Endothelial cell of umbilical vein (primary cell): Measurements from ENCODE around the gene FANCC. TPM values are rescaled to one million over a fixed set of nuclear protein-coding genes. Genes with fewer than 3 reads are reported as not detected.

ENCODE experiments used
- BruUV-seq: library from RNA; stranded (reverse); fragments of 400-500 nt; replicated peaks from 2 replicates; lab custom pipeline; 2021; lab: Mats Ljungman, UMichigan
- CTCF ChIA-PET: fragments of 300-600, 350-600 bp; sonication (Branson Sonifier 250); formaldehyde crosslinking; loops from one replicate; lab custom pipeline; 2021; ENCODE audit warnings: antibody characterized with exemption, inconsistent platforms; lab: Charles Lee
- POLR2A ChIA-PET: fragments of 300-600, 350-600 bp; sonication (Branson Sonifier 250); formaldehyde crosslinking; loops from one replicate; lab custom pipeline; 2021; ENCODE audit warnings: antibody characterized with exemption, inconsistent platforms; lab: Charles Lee
- DNase-seq: peaks from one replicate; pipeline ENCODE4 v3.0.0-alpha.2; 2011; ENCODE audit warnings: low read depth, low spot score
- FAIRE-seq: peaks from 2 replicates; lab custom pipeline; 2011; peaks lifted over from hg19 to GRCh38; lab: Jason Lieb, UNC
- H2AFZ ChIP-seq: 2 replicates; pipeline ENCODE4 v1.6.0; 2012; ENCODE audit warnings: low read depth, low read length, control low read depth, inconsistent platforms
- H3K27ac ChIP-seq: 2 replicates; pipeline ENCODE4 v1.5.1; 2011; ENCODE audit warnings: low read depth, mild to moderate bottlenecking, control low read depth, low read length, moderate library complexity; ENCODE audit not compliant: insufficient read depth
- H3K27me3 ChIP-seq, 2 experiments: 2 replicates each; pipeline versions ENCODE4 v1.6.0 to v1.6.1; 2011; ENCODE audit warnings: low read length in 2 of 2, mixed read lengths in 1 of 2; ENCODE audit not compliant: control insufficient read depth in 2 of 2, insufficient read depth in 2 of 2
- H3K36me3 ChIP-seq, 2 experiments: 2 replicates in 1 of 2; 3 replicates in 1 of 2; pipeline ENCODE4 v1.5.1; 2011; ENCODE audit warnings: low read length in 2 of 2, mild to moderate bottlenecking in 1 of 2, moderate library complexity in 1 of 2; ENCODE audit not compliant: control insufficient read depth in 2 of 2, insufficient read depth in 2 of 2; ENCODE audit errors: extremely low read depth in 1 of 2
- H3K4me1 ChIP-seq: 3 replicates; pipeline ENCODE4 v1.5.1; 2011; ENCODE audit warnings: mild to moderate bottlenecking, low read length; ENCODE audit not compliant: control insufficient read depth, insufficient read depth; ENCODE audit errors: extremely low read depth
- H3K4me2 ChIP-seq: 2 replicates; pipeline ENCODE4 v1.6.1; 2011; ENCODE audit warnings: low read length, control low read depth, mixed read lengths; ENCODE audit not compliant: insufficient read depth
- H3K4me3 ChIP-seq, 3 experiments: fragments of 200-600 bp in 1 of 3; sonication (generic), shearing (Covaris generic) in 1 of 3; replicated peaks in 1 of 3; 2 replicates each; pipeline ENCODE4 v1.5.1; 2011 to 2016; ENCODE audit warnings: control low read depth in 3 of 3, low read length in 3 of 3, mild to moderate bottlenecking in 2 of 3, inconsistent platforms in 1 of 3, low read depth in 1 of 3, moderate library complexity in 1 of 3; ENCODE audit not compliant: insufficient read depth in 1 of 3
- H3K79me2 ChIP-seq: 2 replicates; pipeline ENCODE4 v1.6.0; 2012; ENCODE audit warnings: low read length, inconsistent platforms; ENCODE audit not compliant: control insufficient read depth, insufficient read depth
- H3K9ac ChIP-seq: replicated peaks from 2 replicates; pipeline ENCODE3; 2011; ENCODE audit warnings: low read length, control low read depth; ENCODE audit not compliant: insufficient read depth; ENCODE audit errors: extremely low read depth
- H3K9me1 ChIP-seq: replicated peaks from 3 replicates; pipeline ENCODE4 v1.6.0; 2011; ENCODE audit warnings: mild to moderate bottlenecking, low read length; ENCODE audit not compliant: control insufficient read depth, insufficient read depth; ENCODE audit errors: extremely low read depth
- H3K9me3 ChIP-seq: replicated peaks from 2 replicates; pipeline ENCODE4 v1.5.1; 2012; ENCODE audit warnings: low read length, inconsistent platforms; ENCODE audit not compliant: control insufficient read depth, insufficient read depth
- H4K20me1 ChIP-seq: replicated peaks from 2 replicates; pipeline ENCODE3; 2011; ENCODE audit warnings: mild to moderate bottlenecking, low read length; ENCODE audit not compliant: control insufficient read depth, insufficient read depth; ENCODE audit errors: extremely low read depth
- GATA2 ChIP-seq: IDR thresholded peaks from 2 replicates; pipeline ENCODE4 v1.7.0; 2011; ENCODE audit warnings: low read depth, mild to moderate bottlenecking, moderate library complexity, mixed read lengths, low read length; ENCODE audit not compliant: insufficient read length, insufficient read depth
- MYC ChIP-seq: IDR thresholded peaks from one replicate; pipeline ENCODE4 v1.6.1; 2011; ENCODE audit warnings: mild to moderate bottlenecking, low read depth, low read length
- dilution Hi-C: fragments of 300-500 bp; cut with MboI; formaldehyde crosslinking; loops from one replicate; pipeline ENCODE4 v1.15.0; 2019; ENCODE audit warnings: low sequenced_read_pairs; ENCODE audit not compliant: extremely low pct_ligation_motif_present
- intact Hi-C: fragments of 100-400 bp; cut with micrococcal nuclease; formaldehyde crosslinking; loops from one replicate; pipeline ENCODE4 v1.10.0; 2022
- polyA plus RNA-seq, 4 experiments: library from polyadenylated mRNA; depleted of rRNA in 3 of 4; stranded (reverse) in 3 of 4; unstranded in 1 of 4; fragments of >200 nt; gene quantifications; 2 replicates each; pipeline versions ENCODE4 v1.2.1 to v1.2.3, GENCODE V29; 2011 to 2012; ENCODE audit warnings: missing spikeins in 1 of 4
- total RNA-seq: library from RNA; stranded (reverse); gene quantifications from 2 replicates; pipeline ENCODE4 v1.2.3, GENCODE V29; 2021
- TF ChIP-seq, protein P1 (sequence below), 2 donors: IDR thresholded peaks; 1 replicate in 1 of 2; 2 replicates in 1 of 2; pipeline ENCODE4 v1.5.1; 2011; ENCODE audit warnings: low read length in 2 of 2, mild to moderate bottlenecking in 2 of 2, moderate library complexity in 2 of 2, control low read depth in 1 of 2, inconsistent platforms in 1 of 2, low read depth in 1 of 2; ENCODE audit not compliant: insufficient read depth in 1 of 2; ENCODE audit errors: extremely low read depth in 1 of 2
- TF ChIP-seq, protein P2 (sequence below): IDR thresholded peaks from 2 replicates; pipeline ENCODE4 v1.6.1; 2011; ENCODE audit not compliant: insufficient read depth, insufficient read length

Gene FANCC
- total and polyA plus RNA-seq, 2 donors (not counting 3 experiments of a cell fraction or from before 2014, with no cell fraction given) = 5.7 to 13.1 TPM

DNA sequence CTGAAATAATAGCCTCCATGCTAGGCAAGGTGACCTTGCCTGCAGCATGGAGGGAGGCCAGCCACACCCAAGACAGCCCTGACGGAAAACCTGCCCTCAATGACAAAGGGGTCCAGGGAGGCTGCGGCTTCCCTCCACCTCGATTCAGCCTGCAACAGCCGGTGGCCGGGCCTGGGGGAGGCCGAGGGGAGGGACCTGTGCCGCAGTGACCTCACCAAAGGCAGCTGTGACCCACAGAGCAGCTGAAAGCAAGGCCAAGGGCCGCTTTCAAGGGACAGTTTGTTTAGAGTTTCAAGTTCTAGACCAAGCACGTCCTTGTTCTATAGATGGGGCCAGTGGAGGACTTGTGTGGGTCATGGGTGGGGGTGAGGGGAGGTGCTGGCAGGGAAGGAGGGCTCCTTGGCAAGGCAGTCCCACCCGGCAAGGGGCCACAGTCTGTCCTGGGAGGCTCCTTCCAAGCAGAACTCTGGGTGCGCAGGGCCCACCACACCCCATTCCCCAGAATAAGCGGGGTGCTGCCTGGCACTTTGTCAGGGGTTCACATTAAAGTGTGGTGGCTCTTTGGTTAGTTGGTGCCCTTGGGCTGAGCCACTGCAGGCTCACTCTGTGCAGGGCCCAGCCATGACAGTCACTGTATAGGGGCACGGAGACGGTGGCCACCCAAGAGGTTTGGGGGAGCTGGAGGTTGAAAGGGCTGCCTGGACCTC is 226.5 kb downstream of the FANCC start:
- POLR2A ChIA-PET = no interaction called here

More for the DNA sequence above, 226.5 kb downstream of the FANCC start:
- intact Hi-C loops (no loop called here), dilution Hi-C loops (no loop called here)
- Histone ChIP-seq H2AFZ (no peak overlapping the region), H3K27ac (no peak overlapping the region), H3K9me1 (no peaks in the 10 kb centered on the region), H3K4me1 (peaks cover 6% of the 10 kb centered on the region), H3K4me2 (no peak overlapping the region), H3K27me3 (no peaks in the 10 kb centered on the region), H3K4me3 (no peak overlapping the region), H3K36me3 (peaks cover 0 to 9% of the 10 kb centered on the region in 2 experiments), H3K9ac (no peak overlapping the region), H4K20me1 (no peaks in the 10 kb centered on the region), H3K9me3 (no peaks in the 10 kb centered on the region), H3K79me2 (no peaks in the 10 kb centered on the region)
- DNase-seq = no peak
- no peak for TF ChIP-seq GATA2
- TF ChIP-seq, protein P1, sequence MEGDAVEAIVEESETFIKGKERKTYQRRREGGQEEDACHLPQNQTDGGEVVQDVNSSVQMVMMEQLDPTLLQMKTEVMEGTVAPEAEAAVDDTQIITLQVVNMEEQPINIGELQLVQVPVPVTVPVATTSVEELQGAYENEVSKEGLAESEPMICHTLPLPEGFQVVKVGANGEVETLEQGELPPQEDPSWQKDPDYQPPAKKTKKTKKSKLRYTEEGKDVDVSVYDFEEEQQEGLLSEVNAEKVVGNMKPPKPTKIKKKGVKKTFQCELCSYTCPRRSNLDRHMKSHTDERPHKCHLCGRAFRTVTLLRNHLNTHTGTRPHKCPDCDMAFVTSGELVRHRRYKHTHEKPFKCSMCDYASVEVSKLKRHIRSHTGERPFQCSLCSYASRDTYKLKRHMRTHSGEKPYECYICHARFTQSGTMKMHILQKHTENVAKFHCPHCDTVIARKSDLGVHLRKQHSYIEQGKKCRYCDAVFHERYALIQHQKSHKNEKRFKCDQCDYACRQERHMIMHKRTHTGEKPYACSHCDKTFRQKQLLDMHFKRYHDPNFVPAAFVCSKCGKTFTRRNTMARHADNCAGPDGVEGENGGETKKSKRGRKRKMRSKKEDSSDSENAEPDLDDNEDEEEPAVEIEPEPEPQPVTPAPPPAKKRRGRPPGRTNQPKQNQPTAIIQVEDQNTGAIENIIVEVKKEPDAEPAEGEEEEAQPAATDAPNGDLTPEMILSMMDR (IDR thresholded peaks at IDR 0.05; ENCODE audit: extremely low read depth in 1 of 2, insufficient read depth in 1 of 2, low read depth in 1 of 2, low read length in 2 of 2) = no peak
- no peak for TF ChIP-seq MYC
- TF ChIP-seq, protein P2, sequence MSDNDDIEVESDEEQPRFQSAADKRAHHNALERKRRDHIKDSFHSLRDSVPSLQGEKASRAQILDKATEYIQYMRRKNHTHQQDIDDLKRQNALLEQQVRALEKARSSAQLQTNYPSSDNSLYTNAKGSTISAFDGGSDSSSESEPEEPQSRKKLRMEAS = no peak
- no peak for FAIRE-seq
- BruUV-seq = no TSS peak
- CTCF ChIA-PET = no interaction called here
